HG03558 (cell line): ENCODE results near the gene AFAP1.

Experiments
- ATAC-seq: cut with Tn5 transposase; IDR thresholded peaks from one replicate; pipeline ENCODE4 v1.9.1; 2021; ENCODE audit warnings: moderate number of reproducible peaks; ENCODE audit not compliant: unreplicated experiment; ENCODE audit errors: extremely low read depth

AFAP1 gene

DNA sequence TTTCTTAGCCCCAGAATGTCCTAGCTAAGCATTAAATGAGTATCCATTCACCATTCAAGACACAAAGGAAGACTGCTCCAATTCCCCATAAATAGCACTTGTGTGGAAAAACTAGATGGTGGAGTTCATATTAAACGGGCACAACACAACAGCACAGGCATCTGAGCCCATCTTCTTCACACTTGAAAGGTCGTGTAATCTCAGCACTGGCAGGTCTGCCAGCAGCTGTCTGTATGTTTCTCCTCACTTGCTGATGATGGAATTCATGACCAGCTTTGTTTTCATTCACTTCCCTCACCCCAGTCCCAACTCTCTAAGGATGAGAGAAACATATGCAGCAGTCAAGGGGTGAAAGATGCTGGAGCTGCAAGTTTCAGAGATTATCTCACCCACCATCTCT is 148.7 kb downstream of the AFAP1 start:
- ATAC-seq = no peak

DNA sequence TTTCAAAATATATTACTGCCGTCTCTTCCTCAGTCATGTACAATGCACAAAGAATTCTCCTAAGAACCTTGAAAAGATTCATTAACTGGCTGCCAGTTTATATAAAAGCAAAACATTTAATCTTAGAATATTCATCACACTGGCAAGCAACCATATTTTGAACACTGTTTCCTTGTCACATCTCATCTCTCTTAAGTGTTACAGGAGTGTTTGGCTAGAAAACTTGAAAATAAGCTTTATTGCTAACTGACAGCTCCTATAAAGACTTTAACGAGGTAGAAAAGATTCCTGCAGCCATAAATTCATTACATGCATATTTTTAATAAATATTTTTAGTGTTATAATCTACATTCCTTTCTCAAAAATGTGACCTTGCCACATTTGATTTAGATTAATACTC is 149.6 kb downstream of the AFAP1 start:
- no peak for ATAC-seq

DNA sequence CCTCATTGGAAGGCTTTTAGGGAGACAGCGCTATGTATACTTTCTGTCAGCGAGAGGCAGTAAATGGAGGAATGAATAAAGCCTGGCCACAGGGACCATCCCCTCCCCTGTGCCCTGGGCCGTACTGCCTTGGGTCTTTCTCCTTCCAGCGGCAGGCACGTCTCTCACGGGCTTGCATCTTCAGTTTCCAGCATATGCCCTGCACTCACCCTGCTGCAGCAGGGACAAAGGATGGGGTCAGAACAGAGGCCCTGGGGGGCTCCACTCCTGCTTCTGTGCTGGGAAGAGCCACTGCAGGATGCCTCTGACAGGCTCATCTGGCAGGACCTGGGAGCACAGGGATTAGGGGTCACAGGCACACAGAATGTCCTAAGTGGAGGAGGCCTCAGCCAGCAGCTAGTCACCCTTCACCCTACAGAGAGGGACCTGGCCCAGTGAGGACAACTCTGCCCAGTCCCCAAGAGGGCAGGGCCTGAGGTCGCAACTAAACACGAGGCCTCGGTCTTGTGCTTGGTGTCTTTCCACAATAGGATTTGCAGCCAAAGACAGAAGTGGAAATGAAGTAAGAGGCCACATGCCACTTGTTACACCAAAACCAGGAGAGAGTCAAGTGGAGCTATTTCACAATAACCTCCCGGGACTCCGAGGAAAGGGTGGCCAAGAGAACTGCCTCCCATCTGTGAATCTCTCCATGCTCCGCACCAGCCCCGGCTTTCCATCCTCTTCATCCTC is 150.8 kb downstream of the AFAP1 start:
- ATAC-seq = no peak

DNA sequence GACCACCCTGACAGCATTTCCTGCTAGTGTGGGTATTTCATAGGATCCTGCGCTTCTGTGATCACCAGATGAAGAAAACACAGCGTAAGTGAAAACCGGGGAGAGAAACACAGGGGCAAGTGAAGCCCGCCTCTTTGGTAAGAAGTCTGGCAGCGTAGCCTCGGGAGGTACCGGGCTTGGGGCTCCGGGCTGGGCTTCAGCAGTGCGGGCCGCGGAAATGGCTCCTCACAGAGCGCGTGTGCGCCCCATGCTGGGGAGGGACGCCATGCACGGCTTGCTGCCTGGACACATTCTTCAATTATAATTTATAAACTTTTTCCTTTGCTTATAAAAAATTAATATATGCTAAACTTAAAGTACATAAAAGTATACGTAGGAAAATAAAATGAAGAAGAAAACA is 151.5 kb downstream of the AFAP1 start:
- ATAC-seq = no peak

DNA sequence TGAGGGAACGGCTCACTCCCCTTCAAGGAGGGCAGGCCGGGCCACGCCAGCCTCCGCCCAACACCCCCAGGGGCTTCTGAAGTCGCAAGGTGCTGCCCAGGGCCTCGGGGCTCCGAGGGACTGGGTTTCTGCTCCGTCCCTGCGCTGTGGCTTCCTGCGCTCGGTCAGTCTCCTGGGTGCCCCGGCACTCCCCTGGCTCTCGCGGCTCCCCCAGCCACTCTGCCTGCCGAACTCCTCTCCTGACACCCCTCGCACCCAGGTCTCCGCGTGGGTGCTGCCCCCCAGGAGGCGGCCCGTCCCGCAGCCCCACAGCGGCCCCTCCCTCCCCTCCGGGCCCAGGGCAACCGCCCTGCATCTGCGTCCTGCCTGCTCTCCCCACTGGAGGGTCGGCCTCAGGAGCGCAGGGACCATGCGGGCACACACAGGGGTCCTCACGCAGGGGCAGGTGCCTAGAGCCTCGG is 151.9 kb downstream of the AFAP1 start:
- ATAC-seq = no peak

DNA sequence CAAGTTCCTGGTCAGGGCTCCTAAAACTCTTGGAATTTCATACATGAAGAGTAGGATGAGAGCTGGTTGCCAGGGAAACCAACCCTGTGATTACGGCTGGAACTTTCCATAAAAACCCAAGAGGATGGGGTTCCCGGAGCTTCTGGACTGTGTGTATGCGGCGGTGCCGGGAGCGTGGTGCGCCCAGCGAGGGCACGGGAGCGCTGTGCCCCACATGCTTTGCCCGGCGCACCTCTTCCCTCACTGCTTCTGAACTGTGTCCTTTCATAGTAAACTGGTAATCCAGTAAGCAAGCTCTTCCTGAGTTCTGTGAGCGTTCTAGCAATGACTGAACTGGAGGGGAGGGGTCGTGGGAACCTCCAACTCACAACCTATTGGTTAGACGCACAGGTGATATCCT is 152.6 kb downstream of the AFAP1 start:
- ATAC-seq = no peak

DNA sequence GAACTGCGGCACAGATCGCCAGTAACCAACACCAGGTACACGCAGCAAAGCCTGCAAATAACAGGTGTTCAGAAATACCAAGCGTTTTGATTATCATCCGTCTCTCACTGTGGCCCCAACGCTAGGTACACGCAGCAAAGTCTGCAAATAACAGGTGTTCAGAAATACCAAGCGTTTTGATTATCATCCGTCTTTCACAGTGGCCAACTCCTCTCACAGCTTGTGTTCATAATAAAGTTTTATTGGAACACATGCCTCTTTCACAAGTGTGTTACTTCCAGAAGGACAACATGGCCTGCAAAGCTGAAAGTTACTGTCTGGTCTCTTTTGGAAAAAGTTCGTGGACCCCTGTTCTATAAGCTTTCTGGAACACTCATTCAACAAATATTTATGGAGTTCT is 153.1 kb downstream of the AFAP1 start:
- no peak for ATAC-seq

DNA sequence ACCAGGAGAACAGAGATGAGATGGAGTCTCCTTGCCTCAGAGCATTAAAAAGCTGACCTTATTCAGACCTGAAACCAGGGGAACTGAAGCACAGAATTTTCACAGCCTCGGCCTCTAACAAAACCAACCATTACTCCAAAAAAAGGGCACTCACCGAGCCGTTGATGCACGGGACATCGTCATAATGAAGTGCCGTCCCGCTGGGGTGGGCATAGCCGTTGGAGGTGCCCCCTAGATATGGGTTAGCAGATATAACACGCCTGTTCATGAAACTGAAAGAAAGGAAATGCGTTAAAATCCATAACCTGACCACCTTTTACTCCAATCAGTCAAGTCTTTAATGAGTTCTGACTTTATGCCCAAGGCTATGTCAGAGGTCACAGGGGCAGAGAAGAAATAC is 153.6 kb downstream of the AFAP1 start:
- ATAC-seq = no peak

DNA sequence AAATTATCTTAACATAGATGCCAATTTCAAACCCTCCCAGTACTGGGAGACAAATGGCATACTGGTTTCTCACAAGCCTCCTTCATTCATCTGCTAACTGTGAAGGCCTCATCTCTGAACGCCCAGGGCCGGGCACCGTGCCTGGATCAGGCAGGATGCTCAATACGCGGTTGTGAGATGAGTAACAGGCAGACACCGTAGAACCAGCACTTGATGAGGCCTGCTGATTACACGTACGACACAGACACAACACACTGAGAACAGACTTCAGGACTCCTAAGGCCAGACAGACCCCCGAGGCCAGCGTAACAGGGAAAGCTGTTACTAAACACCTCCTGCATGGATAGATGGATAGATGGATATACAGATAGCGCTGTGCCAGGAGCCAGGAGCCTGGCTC is 154.6 kb downstream of the AFAP1 start:
- no peak for ATAC-seq

DNA sequence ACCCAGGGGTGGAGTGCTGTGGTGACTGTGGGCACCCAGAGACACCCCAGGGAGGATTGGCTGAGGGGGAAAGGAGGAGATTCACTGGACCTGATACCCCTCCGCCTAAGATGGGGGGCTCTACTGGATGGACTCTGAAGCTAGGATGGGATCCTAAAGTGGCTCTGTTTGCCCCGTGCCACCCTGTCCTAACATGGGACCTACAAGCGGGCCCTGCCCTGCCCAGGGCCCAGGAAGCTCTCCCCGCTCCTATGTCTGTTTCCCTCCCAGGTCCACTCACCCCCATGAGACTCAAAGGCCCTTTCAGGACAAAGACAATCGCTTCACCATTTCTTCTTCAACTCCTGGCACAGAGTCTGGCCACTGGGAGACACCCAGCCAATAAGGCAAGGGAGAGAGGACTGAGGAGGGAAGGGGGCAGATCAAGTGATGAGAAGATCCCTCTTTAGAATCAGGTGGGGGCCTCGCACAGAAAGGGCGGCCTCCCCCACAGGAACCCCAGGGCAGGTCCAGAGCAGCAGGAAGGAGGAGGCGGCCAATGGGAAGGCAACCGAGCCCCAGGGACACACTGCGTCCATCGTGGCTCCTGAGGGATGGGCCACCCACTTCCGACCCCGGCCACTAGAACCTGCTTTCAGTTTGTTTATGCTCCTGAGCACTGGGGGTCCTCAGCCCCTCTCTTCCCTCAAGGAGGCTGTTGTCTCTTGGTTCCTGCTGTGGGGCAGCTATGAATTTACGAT is 155.4 kb downstream of the AFAP1 start:
- no peak for ATAC-seq

DNA sequence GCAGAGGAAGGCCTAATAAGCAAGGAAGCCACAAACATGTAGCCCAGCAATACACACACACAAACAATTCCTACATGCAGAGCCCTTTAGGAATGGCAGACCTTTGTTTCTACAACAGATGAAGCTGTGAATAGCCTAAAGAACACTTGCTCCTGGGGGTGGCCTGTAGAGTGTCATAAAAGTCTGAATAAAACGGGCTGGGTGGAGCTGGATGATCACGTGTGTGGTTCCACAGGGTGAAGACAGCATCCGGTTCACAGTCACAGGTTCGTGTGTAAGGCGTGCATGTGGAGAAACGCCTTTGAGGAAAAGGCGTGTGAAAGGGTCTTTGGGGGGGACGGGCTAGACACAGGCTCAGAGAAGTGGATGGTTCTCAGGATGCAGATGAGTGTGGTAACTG is 156.1 kb downstream of the AFAP1 start:
- no peak for ATAC-seq

DNA sequence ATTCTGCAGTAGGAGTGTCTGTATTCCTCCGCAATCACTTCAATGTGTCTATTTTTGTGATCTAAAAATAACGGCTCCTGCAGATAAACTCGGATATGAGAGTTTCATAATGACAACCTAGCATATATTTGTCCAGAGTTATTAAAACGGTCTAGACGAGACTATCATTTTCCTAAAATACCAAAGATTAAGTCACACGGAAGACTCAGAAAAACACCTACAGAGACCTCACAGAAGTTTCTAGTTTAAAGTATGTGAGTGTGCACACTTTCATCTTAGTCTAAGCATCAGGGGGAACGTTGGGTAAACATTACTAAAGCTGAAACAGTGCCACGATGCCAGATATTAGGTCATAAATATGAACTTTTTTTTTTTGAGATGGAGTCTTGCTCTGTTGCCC is 156.9 kb downstream of the AFAP1 start:
- ATAC-seq = no peak

DNA sequence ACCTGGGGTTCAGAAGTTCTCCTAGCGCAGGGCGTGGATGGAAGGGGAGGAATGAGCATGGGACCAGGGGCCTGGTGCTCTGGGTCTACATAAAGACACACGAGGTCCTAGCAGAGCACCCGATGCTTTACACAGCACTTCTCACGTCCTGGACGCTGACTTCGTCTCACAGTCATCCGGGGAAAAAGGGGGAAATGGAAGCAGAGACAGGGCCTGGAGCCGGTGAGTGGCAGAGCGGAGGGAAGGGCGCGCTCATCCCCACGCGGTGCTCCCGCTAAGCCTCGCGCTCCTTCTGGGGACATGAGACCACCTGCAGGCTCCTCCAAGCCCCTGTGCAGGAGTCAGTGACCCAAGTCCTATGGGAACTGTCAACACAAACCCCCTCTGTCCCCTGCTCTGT is 157.7 kb downstream of the AFAP1 start:
- no peak for ATAC-seq

DNA sequence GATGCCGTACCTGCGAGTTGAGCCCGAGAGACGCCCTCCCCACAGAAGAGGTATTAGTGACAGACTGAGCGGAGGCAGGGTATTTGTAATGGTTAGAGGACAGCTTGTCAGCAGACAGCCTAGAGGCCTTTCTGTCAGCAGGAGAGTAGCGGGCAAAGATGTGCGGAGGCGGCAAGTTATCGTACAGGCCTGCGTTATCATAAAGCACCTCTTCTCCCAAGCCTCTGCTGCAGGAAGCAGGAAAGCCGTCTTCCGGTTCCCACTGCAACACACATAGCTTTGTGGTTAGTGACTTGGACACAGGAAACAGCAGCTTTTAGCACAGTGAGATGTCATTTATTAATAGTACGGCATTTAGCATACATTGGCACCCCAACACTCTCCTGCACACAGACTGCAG is 158.3 kb downstream of the AFAP1 start:
- no peak for ATAC-seq

DNA sequence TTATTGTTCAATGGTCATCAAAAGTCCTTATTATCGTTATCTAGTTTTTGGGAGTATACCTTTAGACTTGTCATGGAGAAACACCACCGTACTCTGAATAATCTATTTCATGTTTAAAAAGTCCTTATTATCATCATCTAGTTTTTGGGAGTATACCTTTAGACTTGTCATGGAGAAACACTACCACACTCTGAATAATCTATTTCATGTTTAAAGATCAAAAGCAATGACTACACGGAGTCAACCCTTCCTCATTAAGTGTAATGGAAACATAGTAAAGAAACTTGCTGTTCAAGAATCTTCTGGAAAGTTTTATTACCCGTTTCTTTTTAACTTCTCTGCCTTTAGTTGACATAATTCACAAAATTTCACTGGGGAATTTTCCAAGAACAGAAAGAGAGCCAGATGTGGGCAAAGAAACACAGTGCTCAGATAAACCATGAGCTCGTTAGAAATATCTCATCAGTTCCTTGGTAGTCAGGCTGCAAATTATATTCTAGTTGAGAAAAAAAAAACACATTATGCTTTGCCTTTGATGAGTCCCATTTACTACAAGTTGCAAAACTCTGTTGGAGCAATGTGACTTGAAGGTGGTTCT is 158.8 kb downstream of the AFAP1 start:
- ATAC-seq = no peak

DNA sequence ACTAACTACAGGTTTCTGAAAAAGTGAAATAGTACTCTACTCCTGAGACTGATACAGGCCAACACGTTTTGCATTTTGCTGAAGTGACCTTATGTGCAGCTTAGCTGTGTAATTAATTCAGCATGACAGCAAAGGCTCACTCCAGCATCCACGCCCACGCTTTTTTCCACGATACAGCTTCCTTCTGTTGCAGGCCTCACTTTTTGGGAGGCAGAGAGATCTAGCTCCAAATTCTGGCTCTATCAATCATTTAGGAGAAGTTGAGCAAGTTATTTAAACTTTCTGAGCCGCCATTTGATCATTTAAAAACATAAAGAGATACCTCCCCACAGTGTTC is 160.3 kb downstream of the AFAP1 start:
- no peak for ATAC-seq

DNA sequence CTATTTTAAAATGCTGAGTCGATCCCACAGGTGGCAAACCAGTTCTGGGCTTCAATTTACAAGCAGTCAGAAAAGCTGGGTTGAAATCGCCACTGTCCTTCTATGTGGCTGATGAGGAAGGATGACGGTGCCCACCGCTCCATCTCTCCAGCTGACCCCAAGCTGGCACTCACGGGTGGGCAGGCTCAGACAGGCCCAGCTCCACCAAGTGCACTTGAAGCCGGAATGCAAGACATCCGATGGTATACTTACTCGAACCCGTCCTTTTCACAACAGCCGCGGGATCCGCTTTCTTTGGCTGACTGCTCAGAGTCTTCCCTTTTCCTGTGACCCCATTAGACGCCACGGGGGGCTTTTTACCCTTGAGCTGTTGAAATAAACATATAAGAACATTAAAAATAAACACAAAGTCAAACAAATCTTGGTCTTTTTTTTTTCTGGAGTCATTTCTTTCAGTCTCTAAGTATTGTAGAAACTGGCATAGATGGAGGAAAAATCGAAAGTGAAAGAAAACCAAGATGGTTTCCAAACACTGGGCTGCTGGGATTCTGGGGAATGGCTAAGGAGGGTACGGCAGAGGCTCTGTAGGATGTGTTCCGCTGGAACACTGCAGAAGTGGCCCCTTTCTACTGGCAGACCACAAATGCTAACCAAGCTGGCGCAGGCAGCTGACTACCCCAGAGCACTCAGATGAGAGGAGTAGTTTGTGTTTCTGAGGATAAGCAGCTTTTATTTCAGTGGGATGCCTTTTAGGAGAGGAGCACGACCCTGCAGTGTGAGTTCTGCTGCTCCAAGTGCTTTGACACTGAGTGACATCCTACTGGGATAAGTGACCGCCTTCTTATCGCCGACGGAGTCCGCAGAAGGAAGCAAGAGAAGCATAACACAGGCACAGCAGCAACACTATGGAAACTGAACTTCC is 160.9 kb downstream of the AFAP1 start:
- ATAC-seq = no peak

DNA sequence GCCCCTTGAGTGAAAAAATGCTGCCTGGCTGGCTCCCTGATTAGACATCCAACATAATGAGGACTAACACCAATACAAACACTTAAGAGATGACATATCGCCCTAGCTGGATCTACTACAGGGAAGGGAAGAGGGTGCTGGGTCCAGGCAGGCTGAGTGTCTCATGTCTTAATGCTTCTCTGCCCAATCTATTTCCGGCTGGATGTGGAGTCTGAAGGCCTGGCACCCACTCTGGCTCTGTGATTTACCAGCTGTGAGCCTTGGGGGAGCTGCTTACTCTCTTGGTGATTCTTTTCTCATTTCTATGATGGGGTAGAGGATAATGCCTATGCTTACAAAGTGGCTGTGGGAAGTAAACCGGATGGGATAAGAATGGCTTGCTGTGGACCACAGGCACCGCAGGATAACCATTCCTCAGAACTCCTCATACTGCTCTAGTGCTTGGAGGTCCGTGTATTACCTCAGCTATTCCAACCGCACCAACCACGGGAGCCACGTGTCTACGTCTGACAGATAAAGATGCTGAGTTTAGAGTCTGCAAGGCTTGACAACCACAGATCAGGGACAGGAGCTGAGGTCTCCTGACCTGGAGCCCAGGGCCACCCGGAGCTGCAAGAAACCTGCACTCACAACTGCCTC is 161.7 kb downstream of the AFAP1 start:
- no peak for ATAC-seq

DNA sequence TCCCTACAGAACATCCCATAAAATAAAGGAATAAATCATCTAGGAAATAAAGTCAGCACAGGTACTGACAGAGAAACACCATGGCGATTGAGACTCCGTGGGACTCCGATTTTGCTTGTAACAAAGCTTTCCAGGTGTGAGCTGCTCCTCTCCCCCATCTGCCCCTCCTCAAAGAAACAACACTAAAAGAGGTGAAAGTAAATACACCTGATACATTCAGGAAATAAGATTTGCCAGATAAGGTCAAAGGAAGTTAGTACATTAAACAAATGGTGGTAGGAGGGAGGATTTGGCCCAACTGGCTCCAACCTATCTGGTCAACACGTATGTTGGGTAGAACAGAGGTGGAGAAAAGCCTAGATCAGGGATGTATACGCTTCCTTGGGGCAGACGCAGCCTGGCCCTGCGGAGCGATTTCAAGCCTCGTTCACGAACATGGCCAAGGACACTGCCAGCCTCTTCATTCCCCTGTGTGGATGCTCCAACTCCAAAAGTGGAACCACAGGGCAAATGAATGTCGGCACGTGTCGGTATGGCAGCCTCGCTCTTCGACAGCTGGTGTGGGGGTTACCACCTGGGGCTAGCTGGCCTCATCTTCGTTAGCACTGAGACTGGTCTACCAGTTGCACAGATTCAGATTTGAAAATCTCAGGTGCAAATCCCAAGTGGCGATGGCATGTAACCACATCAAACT is 162.5 kb downstream of the AFAP1 start:
- ATAC-seq = no peak

DNA sequence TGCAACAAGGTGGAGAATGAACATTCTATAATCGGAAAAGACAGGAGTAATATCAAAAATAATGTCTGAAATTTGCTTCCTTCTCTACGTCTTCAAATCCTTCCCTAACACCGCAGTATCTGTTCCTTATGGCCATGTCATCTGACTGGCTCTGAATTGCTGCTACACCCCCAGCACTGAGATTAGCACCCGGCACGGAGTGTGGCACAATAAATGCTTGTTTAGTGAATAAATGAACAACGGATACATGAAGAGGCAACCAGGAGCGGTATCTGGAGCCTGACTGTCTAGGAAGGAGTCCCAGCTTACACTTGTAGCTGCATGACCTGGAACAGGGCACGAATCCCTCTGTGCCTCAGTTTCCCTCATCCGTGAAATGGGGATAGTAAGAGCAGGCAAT is 164.3 kb downstream of the AFAP1 start:
- ATAC-seq = no peak
